SK-N-SH (cell line): ENCODE data around the gene EDIL3.

ENCODE experiments used
- CTCF ChIP-seq: fragments of 200-600 bp; sonication (generic); IDR thresholded peaks from 2 replicates; pipeline ENCODE4 v1.6.1; 2017; ENCODE audit warnings: antibody characterized with exemption, mild to moderate bottlenecking, moderate library complexity
- EP300 ChIP-seq, 2 experiments: IDR thresholded peaks; 2 replicates each; pipeline versions ENCODE4 v1.4.0 to v1.6.1; 2012; ENCODE audit warnings: borderline replicate concordance in 1 of 2, low read depth in 1 of 2, low read length in 1 of 2
- FOXJ3 ChIP-seq: sonication (generic); formaldehyde crosslinking; IDR thresholded peaks from 2 replicates; pipeline ENCODE4 v1.5.1; 2020; ENCODE audit warnings: mild to moderate bottlenecking, missing genetic modification reagents
- FOXM1 ChIP-seq: IDR thresholded peaks from 2 replicates; pipeline ENCODE4 v1.4.0; 2012; ENCODE audit warnings: low read depth, mild to moderate bottlenecking
- MAX ChIP-seq: IDR thresholded peaks from 2 replicates; pipeline ENCODE4 v1.4.0; 2012; ENCODE audit warnings: low read depth
- PBX3 ChIP-seq: IDR thresholded peaks from 2 replicates; pipeline ENCODE4; 2012
- POLR2AphosphoS5 ChIP-seq: IDR thresholded peaks from 2 replicates; pipeline ENCODE4 v1.6.1; 2012; ENCODE audit warnings: low read depth, low read length
- REST ChIP-seq: IDR thresholded peaks from 2 replicates; pipeline ENCODE4 v1.6.1; 2012; ENCODE audit warnings: mild to moderate bottlenecking, low read depth, low read length, moderate library complexity
- SMC3 ChIP-seq: IDR thresholded peaks from 2 replicates; pipeline ENCODE4 v1.6.1; 2012; ENCODE audit warnings: low read depth, low read length, improper control_type of control experiment
- YY1 ChIP-seq: IDR thresholded peaks from 2 replicates; pipeline ENCODE4 v1.4.0; 2012; ENCODE audit warnings: low read depth, mild to moderate bottlenecking

GRCh38 chr5:84149094-84149493 is 235.6 kb downstream of the EDIL3 start:
- TF ChIP-seq EP300 (IDR thresholded peaks at IDR 0.05; ENCODE audit: borderline replicate concordance in 1 of 2, low read depth in 1 of 2, low read length in 1 of 2) (no peak), CTCF (no peak), YY1 (no peak), POLR2AphosphoS5 (no peak), FOXM1 (no peak), SMC3 (no peak), FOXJ3 (CRISPR knock-in tag) (no peak), REST (no peak), PBX3 (no peak), MAX (no peak)
